CD1c-positive myeloid dendritic cell (primary cell): ENCODE results near the gene GOLGA1.

Source experiments
- DNase-seq: peaks from one replicate; pipeline ENCODE4 v3.0.0-alpha.2; 2016; ENCODE audit errors: extremely low spot score

GOLGA1 gene

DNA sequence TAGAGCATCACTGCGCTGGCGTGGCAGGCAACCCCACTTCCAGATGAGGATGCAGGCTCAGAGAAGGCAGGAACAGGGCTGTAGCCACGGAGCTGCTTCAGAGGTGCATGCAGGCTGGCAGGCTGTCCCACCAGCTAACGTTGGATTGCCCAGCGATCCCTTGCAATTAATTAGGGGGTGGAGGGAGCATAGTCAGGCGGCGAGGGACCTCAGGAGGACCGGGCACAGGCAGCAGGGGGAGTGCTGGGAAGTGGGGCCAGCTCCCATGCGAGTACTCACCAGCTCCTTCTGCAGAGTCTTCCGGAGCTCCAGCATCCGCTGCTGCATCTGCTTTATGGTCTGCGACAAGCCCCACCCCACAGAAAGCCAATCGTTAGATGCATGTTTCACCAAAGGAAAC lies 58.7 kb downstream of the GOLGA1 start:
- DNase-seq = no peak

DNA sequence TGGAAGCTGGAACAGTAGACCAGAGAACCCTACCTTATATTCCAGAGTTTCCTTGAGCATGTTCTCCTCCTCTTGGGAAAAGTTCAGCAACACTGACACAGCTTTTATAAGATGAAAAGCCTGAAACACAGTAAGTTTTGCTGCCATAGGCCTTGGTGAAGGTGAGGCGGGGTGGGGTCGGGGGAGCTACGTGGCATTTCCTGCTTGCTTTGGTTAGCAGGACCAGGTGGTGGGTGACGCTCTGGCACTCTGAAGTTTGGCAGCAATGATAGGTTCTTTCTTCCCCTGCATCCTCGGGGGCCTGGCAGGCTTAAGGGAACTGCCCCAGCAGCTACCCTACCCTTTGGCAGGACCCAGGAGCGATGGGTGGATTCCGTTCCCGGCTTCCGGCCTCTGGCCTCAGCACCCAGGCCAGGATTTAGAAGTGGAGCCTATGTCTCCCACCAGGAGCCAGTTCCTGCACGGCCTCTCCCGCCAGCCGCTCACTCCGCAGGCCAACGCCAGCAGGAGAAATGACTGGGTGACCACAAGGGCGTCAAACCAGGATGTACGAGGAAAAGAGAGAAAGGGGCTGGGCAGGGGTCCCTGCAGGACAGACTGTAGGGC lies 59.6 kb downstream of the GOLGA1 start:
- no peak for DNase-seq

DNA sequence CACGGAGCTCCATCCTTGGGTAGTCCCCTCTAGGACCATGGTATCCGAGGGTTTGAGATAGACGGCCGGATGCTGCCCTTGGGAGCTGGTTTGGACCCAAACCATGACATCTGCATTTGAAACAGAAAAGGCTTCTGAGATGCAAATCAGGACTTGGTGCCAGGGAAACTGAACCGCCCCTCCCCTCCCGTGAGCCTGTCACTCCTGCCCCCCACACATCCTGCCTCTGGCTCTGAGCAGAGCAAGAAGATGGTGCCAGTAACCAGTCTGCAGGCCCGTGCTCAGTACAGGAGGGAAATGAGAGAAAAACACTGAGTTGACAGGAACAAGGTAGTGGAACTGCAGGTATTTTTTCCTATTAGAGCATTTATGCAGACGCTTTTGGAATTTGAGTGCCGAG lies 60.4 kb downstream of the GOLGA1 start:
- no peak for DNase-seq

DNA sequence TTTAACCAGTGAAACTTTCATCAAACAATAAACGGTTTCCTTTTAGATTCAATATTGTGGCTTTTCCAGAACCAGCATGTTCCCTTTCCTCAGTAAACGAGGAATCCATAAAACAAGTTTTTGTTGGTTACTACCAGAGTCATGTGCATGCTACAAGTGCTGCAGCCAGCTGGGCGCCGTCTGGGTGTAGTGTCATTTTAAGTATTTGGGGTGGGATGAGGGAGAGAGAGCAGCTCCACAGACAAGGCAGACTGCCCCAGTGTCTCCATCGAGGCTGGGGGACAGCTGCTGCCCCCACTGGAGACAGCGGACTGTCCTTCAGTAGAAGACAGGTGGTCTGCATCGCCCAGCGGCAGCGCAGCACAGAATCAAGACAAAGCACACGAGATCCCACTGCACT lies 61.7 kb downstream of the GOLGA1 start:
- no peak for DNase-seq

- DNase-seq = no peak
Measured at GRCh38 chr9:124878518-124878917, 62.4 kb downstream of the GOLGA1 start.

- no peak for DNase-seq
Measured at GRCh38 chr9:124878021-124878420, 62.9 kb downstream of the GOLGA1 start.

DNA sequence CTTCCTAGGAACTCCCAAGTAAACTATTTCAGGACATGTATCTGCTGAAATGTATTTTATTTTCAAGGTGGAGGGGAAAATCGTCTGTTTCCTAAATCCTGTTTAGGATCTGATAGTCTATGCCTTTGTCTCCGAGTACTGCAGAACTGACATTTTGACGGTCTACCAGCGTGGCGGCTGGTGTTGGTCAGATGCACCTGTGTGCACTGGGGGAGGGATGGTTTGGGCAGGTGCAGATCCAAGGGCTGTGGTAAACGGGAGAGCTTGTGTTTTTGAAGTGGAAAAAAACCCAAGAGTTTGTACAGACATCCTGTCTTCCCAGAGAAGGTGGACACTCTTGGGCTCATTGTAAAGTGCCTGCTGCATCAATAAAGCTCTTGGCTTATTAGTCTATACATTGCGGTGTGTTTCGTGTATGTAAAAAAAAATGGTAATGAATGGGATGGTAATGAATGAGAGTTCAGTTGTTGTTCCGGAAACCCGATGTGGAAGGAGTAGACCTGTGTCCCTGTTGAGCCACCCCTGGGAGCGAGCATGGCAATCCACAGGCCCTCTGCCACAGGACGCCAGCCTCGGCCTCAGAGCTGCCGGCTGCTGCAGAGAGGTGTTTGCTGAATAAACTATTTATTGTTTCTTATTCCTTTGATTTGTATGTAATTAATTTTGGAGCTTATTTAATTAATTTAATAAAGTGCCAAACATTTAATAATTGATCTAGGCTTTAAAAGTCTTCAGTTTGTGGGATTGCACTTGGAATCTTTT lies 63.7 kb downstream of the GOLGA1 start:
- DNase-seq = no peak

- no peak for DNase-seq
Measured at GRCh38 chr9:124875501-124875900, 65.4 kb downstream of the GOLGA1 start.

DNA sequence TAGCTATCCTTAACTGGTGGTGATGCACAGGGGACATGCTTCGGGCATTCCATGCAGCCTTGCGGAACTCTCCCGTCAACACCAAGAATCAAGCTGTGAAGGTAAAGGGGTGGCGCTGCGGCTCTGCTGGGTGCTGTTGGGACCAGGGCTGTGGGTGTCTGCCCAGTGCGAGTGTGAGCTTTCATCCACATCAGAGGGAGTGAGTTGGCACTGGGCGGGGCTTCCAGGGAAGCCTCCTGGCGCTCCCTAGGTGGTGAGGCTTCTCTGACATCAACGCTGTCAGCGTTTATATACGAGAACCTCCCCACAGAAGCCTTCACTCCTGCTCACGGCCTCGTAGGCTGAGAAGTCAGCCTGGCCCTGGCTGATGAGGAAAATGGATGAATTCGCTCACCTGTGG lies 67.2 kb downstream of the GOLGA1 start:
- no peak for DNase-seq

DNA sequence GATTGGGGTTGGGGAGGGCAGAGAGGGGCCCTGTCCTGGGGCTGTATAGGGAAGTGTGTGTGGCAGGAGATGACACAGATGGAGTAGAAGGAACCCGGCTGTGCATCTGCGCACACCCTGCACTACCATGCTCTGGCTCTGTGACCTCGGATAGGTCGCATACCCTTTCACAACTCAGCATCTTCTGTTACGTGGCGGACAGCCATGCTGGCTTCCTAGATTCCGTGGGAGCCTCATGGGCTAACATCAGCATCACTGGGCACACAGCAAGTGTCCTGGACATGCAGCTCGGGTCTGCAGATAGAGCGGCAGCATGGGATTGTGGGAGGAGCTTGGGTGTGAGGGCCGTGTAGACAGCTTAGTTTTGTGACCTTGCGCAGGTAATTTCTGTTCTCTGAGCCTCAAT lies 69.7 kb downstream of the GOLGA1 start:
- DNase-seq = peak; percentile 7

- no peak for DNase-seq
Measured at GRCh38 chr9:124870723-124871122, 70.2 kb downstream of the GOLGA1 start.

DNA sequence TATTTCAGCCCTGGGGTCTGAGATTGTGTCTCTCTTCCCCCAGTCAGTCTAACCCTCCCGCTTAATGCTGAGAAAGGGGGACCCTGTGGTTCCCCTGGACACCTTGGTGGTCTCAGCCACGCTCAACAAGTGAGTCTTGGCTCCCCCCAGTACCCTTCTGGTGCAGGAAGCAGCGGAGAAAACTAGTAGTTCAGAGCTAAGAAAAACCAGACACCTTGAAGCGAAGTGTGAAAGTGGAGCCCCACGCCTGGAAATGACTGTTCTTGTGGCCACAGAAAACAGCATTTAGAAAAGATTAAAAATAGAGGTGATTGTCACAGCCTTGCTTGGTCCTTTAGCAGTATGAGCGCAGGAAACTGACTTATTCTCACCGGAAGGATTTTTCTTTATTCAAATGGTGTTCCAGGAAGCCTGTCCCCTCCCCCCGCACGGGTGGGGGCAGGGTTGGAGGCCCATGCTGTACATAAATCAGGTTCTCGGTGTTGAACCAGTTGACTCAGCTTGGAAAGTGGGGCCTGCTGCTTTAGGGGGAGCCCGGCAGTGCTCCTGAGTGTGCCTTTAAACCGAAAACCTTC lies 70.8 kb downstream of the GOLGA1 start:
- DNase-seq = peak; percentile 50

- DNase-seq = peak; percentile 33
Measured at GRCh38 chr9:124869466-124869985, 71.4 kb downstream of the GOLGA1 start.

- DNase-seq = peak; percentile 95
Measured at GRCh38 chr9:124868511-124869465, 72.1 kb downstream of the GOLGA1 start.

GRCh38 chr9:124863371-124863871 lies 77.5 kb downstream of the GOLGA1 start:
- peak; percentile 49 for DNase-seq

- DNase-seq = peak; percentile 98
Measured at GRCh38 chr9:124861342-124862229, 79.3 kb downstream of the GOLGA1 start, which contains the start of the genes ARPC5L and RPL35. Gene ARPC5L (plus strand): TSS chr9:124862130. CDS start chr9:124869291, 7,161 bp downstream. Gene RPL35 (minus strand): TSS chr9:124861957. CDS start chr9:124861912, 45 bp downstream.

DNA sequence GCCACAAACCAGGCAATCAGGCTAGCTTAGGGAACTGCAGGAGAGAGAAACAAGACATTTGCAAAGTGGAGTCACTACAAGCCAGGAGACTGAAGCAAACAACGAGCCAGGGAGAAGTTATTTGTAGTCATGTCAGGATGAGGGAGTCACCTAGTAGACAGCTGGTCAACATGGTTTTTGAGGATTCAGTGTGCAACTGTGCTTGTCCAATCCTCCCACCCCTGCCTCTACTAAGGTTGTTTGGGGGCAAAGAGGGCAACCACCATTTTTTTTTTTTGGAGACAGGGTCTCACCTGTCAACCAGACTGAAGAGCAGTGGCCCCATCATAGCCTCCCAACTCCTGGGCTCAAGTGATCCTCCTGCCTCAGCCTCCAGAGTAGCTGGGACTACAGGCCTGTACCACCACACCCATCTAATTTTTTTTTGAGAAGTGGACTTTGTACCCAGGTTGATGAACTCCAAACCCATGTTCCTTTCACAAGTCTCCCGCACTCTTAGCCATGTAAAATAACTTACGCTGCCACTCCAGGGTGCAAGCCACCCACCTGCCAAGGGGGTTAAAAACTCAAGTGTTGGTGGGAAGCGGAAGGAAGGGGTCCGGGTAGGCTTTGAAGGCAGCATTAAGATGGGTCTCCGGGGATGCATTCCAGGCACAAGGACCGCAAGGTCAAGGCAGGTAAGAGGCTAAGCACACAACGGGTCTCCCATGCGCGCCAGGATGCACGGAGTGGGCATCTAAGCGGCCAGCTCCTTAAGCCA lies 80.1 kb downstream of the GOLGA1 start:
- no peak for DNase-seq

GRCh38 chr9:124859803-124860581 lies 80.9 kb downstream of the GOLGA1 start:
- peak; percentile 6 for DNase-seq
